ENCODE data around the gene NANOGP8. TPM values are rescaled to one million over a fixed set of nuclear protein-coding genes. Genes with fewer than 3 reads are reported as not detected.

The NANOGP8 gene
- total and polyA plus RNA-seq, 9 of the 15 experiments (the other 6 are each of a cell fraction or from before 2014, with no cell fraction given) = not detected

GRCh38 chr15:35092846-35093245, 7.8 kb upstream of the NANOGP8 start:
- no peak overlapping the region for H3K4me3 ChIP-seq
- no peaks in the 10 kb centered on the region for H3K36me3 ChIP-seq (ENCODE audit: control insufficient read depth, insufficient read depth, low read length)
- no peaks in the 10 kb centered on the region for H3K9me3 ChIP-seq (replicated peaks; ENCODE audit: control insufficient read depth, insufficient read depth, low read depth, low read length)
- H3K9me1 ChIP-seq (ENCODE audit: control insufficient read depth, insufficient read depth, low read length) = no peaks in the 10 kb centered on the region
- no peak overlapping the region for H3K27ac ChIP-seq (ENCODE audit: extremely low read depth, low read depth, low read length)
- TF ChIP-seq SRSF9 (IDR thresholded peaks at IDR 0.05; ENCODE audit: borderline replicate concordance, low read depth, low read length) (no peak), MXD1 (CRISPR knock-in tag; IDR thresholded peaks at IDR 0.05; ENCODE audit: borderline replicate concordance, poor library complexity, severe bottlenecking) (no peak), BCOR (IDR thresholded peaks at IDR 0.05) (no peak), TEAD2 (tag; IDR thresholded peaks at IDR 0.05) (no peak), ZBTB2 (IDR thresholded peaks at IDR 0.05) (no peak), SRSF3 (IDR thresholded peaks at IDR 0.05; ENCODE audit: insufficient read depth, low read length) (no peak), ZBTB33 (CRISPR knock-in tag; IDR thresholded peaks at IDR 0.05) (peak; percentile 76)
- H4K20me1 ChIP-seq (replicated peaks; ENCODE audit: control insufficient read depth, insufficient read depth, low read length) = no peaks in the 10 kb centered on the region
- ATAC-seq (no peak), FAIRE-seq (no peak), DNase-seq (ENCODE audit: extremely low read depth in 1 of 4, low spot score in 3 of 4) (no peak)
- in situ Hi-C loops (cut with MboI) (loop anchor here (25.0 kb wide), 1 partner anchor 194 kb away; no protein-coding TSS in a partner anchor), intact Hi-C loops (cut with micrococcal nuclease) (no loop called here)
- H3K4me1 ChIP-seq (replicated peaks in 1 of 2; ENCODE audit: control insufficient read depth in 2 of 2, insufficient read depth in 2 of 2, low read length in 2 of 2) = no peaks in the 10 kb centered on the region; a peak in 1 of 5 replicates
- no TSS peak for BruUV-seq (replicated peaks)
- no peaks in the 10 kb centered on the region for H3K79me2 ChIP-seq (ENCODE audit: control insufficient read depth, insufficient read depth, low read length)
- no peak overlapping the region for H3K9ac ChIP-seq (ENCODE audit: insufficient read depth in 1 of 2, low read depth in 2 of 2, low read length in 2 of 2)
- H2AFZ ChIP-seq (ENCODE audit: low read depth, low read length) = no peak overlapping the region
- H3K4me2 ChIP-seq (ENCODE audit: insufficient read depth, low read length) = no peak overlapping the region
- H3K27me3 ChIP-seq (ENCODE audit: control insufficient read depth in 2 of 2, insufficient read depth in 2 of 2, low read length in 2 of 2) = no peaks in the 10 kb centered on the region
- CTCF ChIA-PET (ENCODE audit: low intra/inter-chr PET ratio) = no interaction called here
- POLR2A ChIA-PET = no interaction called here
- 78% methylated on average over 27 of the region's 33 CpGs for WGBS (ENCODE audit: insufficient coverage, low coverage, missing lambda C conversion rate)
